MM.1S (cell line): ENCODE results near the gene S100A7A.

Experiments used
- DNase-seq: peaks from one replicate; pipeline ENCODE4 v3.0.0-alpha.2; 2015
- H2AFZ ChIP-seq: fragments of 300-600 bp; sonication (generic); 2 replicates; pipeline ENCODE4 v1.6.0; 2016; ENCODE audit warnings: antibody characterized with exemption, low read length
- H3F3A ChIP-seq: fragments of 300-600 bp; sonication (generic); 2 replicates; pipeline ENCODE4 v1.6.1; 2016; ENCODE audit warnings: mild to moderate bottlenecking, antibody characterized with exemption, low read length, moderate library complexity, mixed read lengths; ENCODE audit not compliant: insufficient read depth
- H3K27ac ChIP-seq: fragments of 300-600 bp; sonication (generic); 2 replicates; pipeline ENCODE4 v1.5.1; 2016; ENCODE audit warnings: mild to moderate bottlenecking, low read length
- H3K27me3 ChIP-seq: fragments of 300-600 bp; sonication (generic); replicated peaks from 2 replicates; pipeline ENCODE4 v1.6.0; 2016; ENCODE audit warnings: low read length; ENCODE audit not compliant: insufficient read depth
- H3K36me3 ChIP-seq: fragments of 300-600 bp; sonication (generic); replicated peaks from 2 replicates; pipeline ENCODE4 v1.6.1; 2016; ENCODE audit warnings: mild to moderate bottlenecking, low read length, mixed read lengths; ENCODE audit not compliant: insufficient read depth
- H3K4me1 ChIP-seq: fragments of 300-600 bp; sonication (generic); 2 replicates; pipeline ENCODE4 v1.6.1; 2016; ENCODE audit warnings: low read length, mixed read lengths
- H3K4me2 ChIP-seq: fragments of 300-600 bp; sonication (generic); 2 replicates; pipeline ENCODE4 v1.6.0; 2016; ENCODE audit warnings: low read depth, low read length
- H3K4me3 ChIP-seq: fragments of 300-600 bp; sonication (generic); 2 replicates; pipeline ENCODE4 v1.5.1; 2016; ENCODE audit warnings: low read length, mixed read lengths
- H3K79me2 ChIP-seq: fragments of 300-600 bp; sonication (generic); 2 replicates; pipeline ENCODE4 v1.6.1; 2016; ENCODE audit warnings: mixed run types, low read length, mixed read lengths
- H3K9ac ChIP-seq: fragments of 300-600 bp; sonication (generic); 2 replicates; pipeline ENCODE4 v1.6.1; 2016; ENCODE audit warnings: low read length, mixed read lengths
- H3K9me2 ChIP-seq: fragments of 300-600 bp; sonication (generic); replicated peaks from 2 replicates; pipeline ENCODE4 v1.6.1; 2016; ENCODE audit warnings: mild to moderate bottlenecking, low read length, mixed read lengths; ENCODE audit not compliant: insufficient read depth
- H3K9me3 ChIP-seq: fragments of 300-600 bp; sonication (generic); replicated peaks from 2 replicates; pipeline ENCODE4 v1.6.1; 2016; ENCODE audit warnings: mild to moderate bottlenecking, low read length, mixed read lengths; ENCODE audit not compliant: insufficient read depth
- H4K20me1 ChIP-seq: fragments of 300-600 bp; sonication (generic); 2 replicates; pipeline ENCODE4 v1.6.1; 2016; ENCODE audit warnings: mild to moderate bottlenecking, low read length, moderate library complexity, mixed read lengths; ENCODE audit not compliant: insufficient read depth
- CTCF ChIP-seq: fragments of 300-600 bp; sonication (generic); IDR thresholded peaks from 2 replicates; pipeline ENCODE4 v1.5.1; 2016; ENCODE audit warnings: antibody characterized with exemption, low read length, mixed read lengths
- EZH2 ChIP-seq: fragments of 300-600 bp; sonication (generic); optimal IDR thresholded peaks from 2 replicates; pipeline ENCODE3; 2017; ENCODE audit warnings: low read depth, mild to moderate bottlenecking, antibody characterized with exemption, low read length, mixed read lengths
- EZH2phosphoT487 ChIP-seq: fragments of 300-600 bp; sonication (generic); IDR thresholded peaks from 2 replicates; pipeline ENCODE4 v1.6.1; 2018; ENCODE audit warnings: antibody characterized with exemption, low read length

Gene S100A7A

GRCh38 chr1:153437236-153437635 lies 20.9 kb downstream of the S100A7A start:
- Histone ChIP-seq H3K27ac (no peak overlapping the region), H3K27me3 (no peaks in the 10 kb centered on the region; the same call in 1 of the 2 replicates), H3K36me3 (no peaks in the 10 kb centered on the region), H3K4me3 (no peak overlapping the region), H3F3A (no peaks in the 10 kb centered on the region), H3K9me3 (no peaks in the 10 kb centered on the region), H3K79me2 (no peaks in the 10 kb centered on the region), H3K4me1 (no peaks in the 10 kb centered on the region), H2AFZ (no peak overlapping the region), H3K4me2 (no peak overlapping the region), H3K9ac (no peak overlapping the region), H4K20me1 (no peaks in the 10 kb centered on the region), H3K9me2 (no peaks in the 10 kb centered on the region)
- no peak for TF ChIP-seq EZH2
- TF ChIP-seq EZH2phosphoT487 = no peak
- TF ChIP-seq CTCF = no peak
- DNase-seq = no peak

- TF ChIP-seq EZH2 (no peak), CTCF (no peak), EZH2phosphoT487 (no peak)
- Histone ChIP-seq H3K27me3 (no peaks in the 10 kb centered on the region; the same call in 1 of the 2 replicates), H4K20me1 (no peaks in the 10 kb centered on the region), H3K4me1 (no peaks in the 10 kb centered on the region), H3K9me2 (no peaks in the 10 kb centered on the region), H2AFZ (no peak overlapping the region), H3F3A (no peaks in the 10 kb centered on the region), H3K79me2 (no peaks in the 10 kb centered on the region), H3K4me2 (no peak overlapping the region), H3K9me3 (no peaks in the 10 kb centered on the region), H3K9ac (no peak overlapping the region), H3K36me3 (no peaks in the 10 kb centered on the region), H3K4me3 (no peak overlapping the region), H3K27ac (no peak overlapping the region)
- DNase-seq = no peak
Observed at GRCh38 chr1:153438599-153438998, 22.3 kb downstream of the S100A7A start.

- no peaks in the 10 kb centered on the region for H3K79me2 ChIP-seq
- TF ChIP-seq EZH2phosphoT487 (no peak), EZH2 (no peak), CTCF (no peak)
- H3K9ac ChIP-seq = no peak overlapping the region
- no peaks in the 10 kb centered on the region for H3K9me3 ChIP-seq
- H3K27ac ChIP-seq = no peak overlapping the region
- no peaks in the 10 kb centered on the region for H3F3A ChIP-seq
- no peaks in the 10 kb centered on the region; the same call in 1 of the 2 replicates for H3K27me3 ChIP-seq
- H2AFZ ChIP-seq = no peak overlapping the region
- no peaks in the 10 kb centered on the region for H3K4me1 ChIP-seq
- no peak overlapping the region for H3K4me3 ChIP-seq
- no peak for DNase-seq
- no peaks in the 10 kb centered on the region for H3K9me2 ChIP-seq
- no peaks in the 10 kb centered on the region for H3K36me3 ChIP-seq
- H4K20me1 ChIP-seq = no peaks in the 10 kb centered on the region
- H3K4me2 ChIP-seq = no peak overlapping the region
Observed at GRCh38 chr1:153439273-153439672, 23.0 kb downstream of the S100A7A start.
